PC-3 (cell line): Measurements from ENCODE around the gene KMT2E.

Experiments
- CTCF ChIP-seq: fragments of 300-600 bp; sonication (generic); conservative IDR thresholded peaks from 2 replicates; pipeline ENCODE4 v1.5.1; 2017; ENCODE audit warnings: antibody characterized with exemption, low read depth, mild to moderate bottlenecking, low read length
- EZH2 ChIP-seq: fragments of 300-600 bp; sonication (generic); IDR thresholded peaks from one replicate; pipeline ENCODE4 v1.6.1; 2017; ENCODE audit warnings: antibody characterized with exemption, mild to moderate bottlenecking, low read length; ENCODE audit not compliant: unreplicated experiment

DNA sequence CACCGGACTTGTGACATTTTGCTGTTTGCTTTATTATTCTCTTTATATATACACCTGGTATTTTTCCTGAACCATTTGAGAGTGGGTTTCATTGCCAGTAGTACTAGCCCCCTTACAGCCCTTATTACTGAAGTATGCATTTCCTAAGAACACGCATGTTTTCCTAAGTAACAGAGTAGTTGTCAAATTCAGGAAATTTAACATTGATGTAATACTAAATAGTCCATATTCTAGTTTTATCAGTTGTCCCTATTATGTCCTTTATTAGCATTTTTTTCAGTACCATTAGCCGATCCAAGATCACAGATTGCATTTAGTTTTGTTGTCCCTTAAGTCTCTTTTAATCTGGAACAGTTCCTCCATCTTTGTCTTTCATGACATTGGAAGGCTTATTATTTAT lies 8.0 kb downstream of the KMT2E start:
- TF ChIP-seq EZH2: no peak
- no peak for TF ChIP-seq CTCF
